ENCODE measurements around the gene DLGAP1.

- TF ChIP-seq POLR2AphosphoS5 (IDR thresholded peaks at IDR 0.05) (no peak), POLR2A (IDR thresholded peaks at IDR 0.05) (no peak), CTCF (IDR thresholded peaks at IDR 0.05 in 8 of 11, conservative IDR thresholded peaks at IDR 0.05 in 3 of 11) (no peak)
These were observed 49.1 kb downstream of the DLGAP1 start for GRCh38 chr18:4405965-4406364.

All from spleen (tissue), 7 donors.